IMR-90 (cell line): ENCODE results near the gene ATP2C2. TPM values are rescaled to one million over a fixed set of nuclear protein-coding genes. Genes with fewer than 3 reads are reported as not detected.

ENCODE experiments used
- ATAC-seq: fragments of 200-7000 bp; cut with Tn5 transposase; 2 replicates; pipeline ENCODE4 v1.9.1; 2020; ENCODE audit warnings: low read depth, mild to moderate bottlenecking, moderate library complexity
- BruUV-seq: library from RNA; stranded (reverse); fragments of 400-500 nt; replicated peaks from 2 replicates; lab custom pipeline; 2021; lab: Mats Ljungman, UMichigan
- CTCF ChIA-PET: fragments of 300-600 bp; formaldehyde crosslinking; extraction: SDS; loops from one replicate; lab custom pipeline; 2021; ENCODE audit warnings: antibody characterized with exemption; lab: Yijun Ruan, JAX
- POLR2A ChIA-PET: fragments of 300-600 bp; sonication (Branson Sonifier 250); formaldehyde crosslinking; loops from one replicate; lab custom pipeline; 2022; ENCODE audit warnings: antibody characterized with exemption; ENCODE audit not compliant: unreplicated experiment; lab: Charles Lee
- DNase-seq: peaks from one replicate; pipeline ENCODE4 v3.0.0; 2013
- H2AFZ ChIP-seq: replicated peaks from 2 replicates; pipeline ENCODE3; 2013; ENCODE audit warnings: low read length, mild to moderate bottlenecking; ENCODE audit not compliant: poor library complexity
- H2AK5ac ChIP-seq: 2 replicates; pipeline ENCODE4 v1.6.1; 2013; ENCODE audit warnings: low read depth, low read length, inconsistent platforms
- H2AK9ac ChIP-seq: replicated peaks from 2 replicates; pipeline ENCODE3; 2013; ENCODE audit warnings: mild to moderate bottlenecking, low read depth, low read length, moderate library complexity; ENCODE audit not compliant: poor library complexity
- H2BK120ac ChIP-seq: 2 replicates; pipeline ENCODE4 v1.6.1; 2013; ENCODE audit warnings: low read depth, low read length, inconsistent platforms
- H2BK15ac ChIP-seq: 3 replicates; pipeline ENCODE4 v1.6.1; 2013; ENCODE audit warnings: low read depth, low read length, inconsistent platforms
- H2BK20ac ChIP-seq: 2 replicates; pipeline ENCODE4 v1.6.1; 2013; ENCODE audit warnings: low read depth, mild to moderate bottlenecking, inconsistent platforms, low read length, moderate library complexity
- H2BK5ac ChIP-seq: 2 replicates; pipeline ENCODE4 v1.6.1; 2013; ENCODE audit warnings: mild to moderate bottlenecking, low read depth, low read length, inconsistent platforms; ENCODE audit not compliant: poor library complexity, severe bottlenecking
- H3K14ac ChIP-seq: replicated peaks from 2 replicates; pipeline ENCODE4 v1.6.1; 2013; ENCODE audit warnings: low read depth, low read length, inconsistent platforms
- H3K18ac ChIP-seq: 2 replicates; pipeline ENCODE4 v1.6.1; 2013; ENCODE audit warnings: low read depth, low read length, control low read depth
- H3K23ac ChIP-seq: 2 replicates; pipeline ENCODE4 v1.6.1; 2013; ENCODE audit warnings: low read depth, low read length, inconsistent platforms
- H3K27ac ChIP-seq: 2 replicates; pipeline ENCODE4 v1.5.1; 2013; ENCODE audit warnings: mild to moderate bottlenecking, control low read depth, low read length; ENCODE audit not compliant: insufficient read depth
- H3K27me3 ChIP-seq: 2 replicates; pipeline ENCODE4 v1.6.1; 2013; ENCODE audit warnings: low read length; ENCODE audit not compliant: control insufficient read depth, insufficient read depth
- H3K36me3 ChIP-seq: 2 replicates; pipeline ENCODE4 v1.6.1; 2013; ENCODE audit warnings: low read length, mixed read lengths; ENCODE audit not compliant: control insufficient read depth, insufficient read depth
- H3K4ac ChIP-seq: 2 replicates; pipeline ENCODE4 v1.6.1; 2013; ENCODE audit warnings: low read depth, low read length, inconsistent platforms
- H3K4me1 ChIP-seq: 2 replicates; pipeline ENCODE4 v1.6.1; 2013; ENCODE audit warnings: low read length, mixed read lengths; ENCODE audit not compliant: control insufficient read depth, insufficient read depth
- H3K4me2 ChIP-seq: 2 replicates; pipeline ENCODE4 v1.6.1; 2013; ENCODE audit warnings: low read depth, mild to moderate bottlenecking, control low read depth, low read length, moderate library complexity
- H3K4me3 ChIP-seq: 2 replicates; pipeline ENCODE4 v1.5.1; 2013; ENCODE audit warnings: low read depth, mild to moderate bottlenecking, control low read depth, low read length, moderate library complexity; ENCODE audit not compliant: insufficient read depth
- H3K56ac ChIP-seq: 2 replicates; pipeline ENCODE4 v1.6.1; 2013; ENCODE audit warnings: low read length, inconsistent platforms; ENCODE audit not compliant: insufficient read depth; ENCODE audit errors: extremely low read depth
- H3K79me1 ChIP-seq, 2 experiments: 2 replicates each; pipeline ENCODE4 v1.6.1; 2013; ENCODE audit warnings: low read length in 2 of 2, inconsistent platforms in 1 of 2, low read depth in 1 of 2
- H3K9ac ChIP-seq: 2 replicates; pipeline ENCODE4 v1.6.1; 2013; ENCODE audit warnings: low read depth, low read length, control low read depth
- H3K9me1 ChIP-seq: 2 replicates; pipeline ENCODE4 v1.6.1; 2013; ENCODE audit warnings: low read length, inconsistent platforms; ENCODE audit not compliant: insufficient read depth
- H3K9me3 ChIP-seq: 2 replicates; pipeline ENCODE4 v1.6.1; 2013; ENCODE audit warnings: low read length; ENCODE audit not compliant: control insufficient read depth, insufficient read depth
- H4K20me1 ChIP-seq: 2 replicates; pipeline ENCODE4 v1.6.1; 2013; ENCODE audit warnings: low read length, inconsistent platforms; ENCODE audit not compliant: insufficient read depth
- H4K5ac ChIP-seq: 2 replicates; pipeline ENCODE4 v1.6.1; 2013; ENCODE audit warnings: mild to moderate bottlenecking, low read depth, low read length, control low read depth
- H4K8ac ChIP-seq, 2 experiments: 2 replicates each; pipeline ENCODE4 v1.6.1; 2013; ENCODE audit warnings: low read depth in 2 of 2, low read length in 2 of 2, control low read depth in 1 of 2, inconsistent platforms in 1 of 2
- H4K91ac ChIP-seq: 2 replicates; pipeline ENCODE4 v1.6.1; 2013; ENCODE audit warnings: low read depth, low read length, inconsistent platforms; ENCODE audit not compliant: insufficient read depth
- CEBPB ChIP-seq: IDR thresholded peaks from 2 replicates; pipeline ENCODE4 v1.6.1; 2012; ENCODE audit warnings: low read depth, low read length, improper control_type of control experiment
- CHD1 ChIP-seq: IDR thresholded peaks from 2 replicates; pipeline ENCODE4 v1.6.1; 2012; ENCODE audit warnings: low read depth, low read length, improper control_type of control experiment
- ELK1 ChIP-seq: fragments of 150-350 bp; IDR thresholded peaks from 2 replicates; pipeline ENCODE4 v1.6.1; 2016; ENCODE audit warnings: low read depth, mild to moderate bottlenecking, low read length, moderate library complexity, borderline replicate concordance
- MAZ ChIP-seq: IDR thresholded peaks from 2 replicates; pipeline ENCODE4 v1.6.1; 2012; ENCODE audit warnings: low read depth, mild to moderate bottlenecking, low read length, improper control_type of control experiment, moderate library complexity, borderline replicate concordance
- MXI1 ChIP-seq: IDR thresholded peaks from 2 replicates; pipeline ENCODE4 v1.6.1; 2012; ENCODE audit warnings: low read depth, mild to moderate bottlenecking, low read length, moderate library complexity, borderline replicate concordance
- NFE2L2 ChIP-seq: fragments of 150-350 bp; IDR thresholded peaks from 2 replicates; pipeline ENCODE4 v1.6.1; 2016; ENCODE audit warnings: low read depth, mild to moderate bottlenecking, low read length
- RFX5 ChIP-seq: IDR thresholded peaks from 2 replicates; pipeline ENCODE4 v1.8.0; 2012; ENCODE audit warnings: low read depth, mild to moderate bottlenecking, low read length, moderate library complexity
- WGBS, 2 experiments: methylation state at CpG; one replicate each; pipeline versions ENCODE4 v1.1.5 to v1.1.7; 2013; ENCODE audit warnings: missing lambda C conversion rate in 2 of 2; ENCODE audit not compliant: insufficient read length in 1 of 2; ENCODE audit errors: extremely low coverage in 2 of 2; 5-methylcytosine and 5-hydroxymethylcytosine counted together
- dilution Hi-C: fragments of 300-500 bp; cut with HindIII; formaldehyde crosslinking; loops from one replicate; pipeline ENCODE4 v1.14.3; 2018; ENCODE audit warnings: low sequenced_read_pairs; ENCODE audit not compliant: unreplicated experiment
- in situ Hi-C: fragments of 300-500 bp; cut with MboI; formaldehyde crosslinking; loops from 3 replicates; pipeline ENCODE4 v1.14.3; 2019; ENCODE audit warnings: low sequenced_read_pairs, inconsistent platforms, mixed read lengths
- intact Hi-C: fragments of 100-400 bp; cut with micrococcal nuclease; formaldehyde crosslinking; loops from 2 replicates; pipeline ENCODE4 v1.10.0; 2022
- polyA plus RNA-seq, 3 experiments: library from polyadenylated mRNA; depleted of rRNA; stranded (reverse); fragments of >200 nt; gene quantifications; 2 replicates each; pipeline ENCODE4 v1.2.3, GENCODE V29; 2012; ENCODE audit warnings: low replicate concordance in 1 of 3
- total RNA-seq: library from RNA; depleted of rRNA; stranded (reverse); fragments of >200 nt; gene quantifications from 2 replicates; pipeline ENCODE4 v1.2.3, GENCODE V29; 2012

ATP2C2 gene
- total and polyA plus RNA-seq, 2 of the 4 experiments (the other 2 are of a cell fraction), result not detected

DNA sequence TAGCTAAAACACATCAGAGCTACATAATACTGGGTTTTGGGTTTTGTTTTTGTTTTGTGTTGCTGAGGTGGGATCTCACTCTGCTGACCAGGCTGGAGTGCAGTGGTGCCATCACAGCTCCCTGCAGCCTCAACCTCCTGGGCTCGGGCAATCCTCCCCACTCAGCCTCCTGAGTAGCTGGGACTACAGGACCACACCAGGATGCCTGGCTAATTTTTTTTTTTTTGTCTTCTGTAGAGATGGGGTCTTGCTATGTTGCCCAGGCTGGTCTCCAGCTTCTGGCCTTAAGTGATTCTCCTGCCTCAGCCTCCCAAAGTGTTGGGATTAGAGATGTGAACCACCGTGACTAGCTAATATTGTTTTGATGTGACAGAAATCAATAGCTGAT, 129.9 kb downstream of the ATP2C2 start:
- Histone ChIP-seq H3K56ac (no peak overlapping the region), H3K9ac (no peak overlapping the region), H3K27ac (no peak overlapping the region), H4K91ac (no peak overlapping the region), H2BK20ac (no peak overlapping the region), H3K9me1 (peaks cover 28% of the 10 kb centered on the region), H2BK15ac (no peak overlapping the region), H3K27me3 (no peaks in the 10 kb centered on the region), H3K14ac (no peak overlapping the region), H2AFZ (no peak overlapping the region), H3K79me1 (peaks cover 44 to 80% of the 10 kb centered on the region in 2 experiments), H4K5ac (no peak overlapping the region), H2AK5ac (no peak overlapping the region), H3K4me2 (no peak overlapping the region), H3K36me3 (peaks cover 53% of the 10 kb centered on the region), H4K8ac (no peak overlapping the region), H3K23ac (no peak overlapping the region), H3K4ac (no peak overlapping the region), H2AK9ac (no peak overlapping the region), H3K4me1 (peaks cover 9% of the 10 kb centered on the region), H2BK120ac (no peak overlapping the region), H4K20me1 (peaks cover 16% of the 10 kb centered on the region; the same call in 1 of the 2 replicates), H3K4me3 (no peak overlapping the region), H3K18ac (no peak overlapping the region), H2BK5ac (no peak overlapping the region), H3K9me3 (peaks cover 2% of the 10 kb centered on the region; the same call in 1 of the 2 replicates)
- POLR2A ChIA-PET, result no interaction called here
- intact Hi-C loops (no loop called here), in situ Hi-C loops (loop anchor here (25.0 kb wide), 1 partner anchor 536 kb away; the partner anchor contains the start of genes NECAB2 and OSGIN1), dilution Hi-C loops (no loop called here)
- TF ChIP-seq ELK1 (no peak), NFE2L2 (no peak), CEBPB (no peak), RFX5 (no peak), CHD1 (no peak), MXI1 (no peak), MAZ (no peak)
- no CpG with 5 or more reads among the region's 2 CpGs for WGBS, 2 experiments
- CTCF ChIA-PET, result no interaction called here
- no TSS peak for BruUV-seq
- DNase-seq, result no peak
- ATAC-seq, result no peak
